ENCODE data around the gene SHISA7.
A peak's percentile ranks its signal among the peaks of the same experiment; 100 is the strongest.
"Not testable (repeated sequence)": the region's sequence is repeated elsewhere in the genome, so short reads cannot be mapped to it uniquely, and the experiment has no call there.

SHISA7 gene

GRCh38 chr19:55409179-55409578 is 33.9 kb downstream of the SHISA7 start:
- not testable (repeated sequence) for FAIRE-seq

DNA sequence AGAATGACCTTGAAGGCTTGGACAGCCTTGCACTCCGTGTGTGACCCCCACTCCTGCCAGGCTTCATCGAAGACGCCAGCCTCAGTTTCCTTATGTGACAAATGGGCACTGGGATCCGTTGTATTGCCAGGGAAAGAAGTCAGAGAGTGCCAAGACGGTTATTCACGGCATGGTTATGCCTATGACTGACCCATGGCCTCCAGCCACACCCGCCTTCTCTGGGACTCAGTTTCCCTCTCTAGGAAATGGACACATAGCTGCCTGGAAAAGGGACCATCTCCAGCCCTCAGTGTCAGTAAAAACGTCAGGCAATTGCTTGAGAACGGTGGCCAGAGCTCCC is 34.6 kb downstream of the SHISA7 start:
- no peak for FAIRE-seq

- peak; percentile 98 for FAIRE-seq
Observed at GRCh38 chr19:55407800-55408532, 35.1 kb downstream of the SHISA7 start.

GRCh38 chr19:55407550-55407799 is 35.6 kb downstream of the SHISA7 start, which contains the start of gene UBE2S:
Gene UBE2S (minus strand): TSS chr19:55407788. CDS start chr19:55407589, 199 bp downstream.
- not testable (repeated sequence) for FAIRE-seq

DNA sequence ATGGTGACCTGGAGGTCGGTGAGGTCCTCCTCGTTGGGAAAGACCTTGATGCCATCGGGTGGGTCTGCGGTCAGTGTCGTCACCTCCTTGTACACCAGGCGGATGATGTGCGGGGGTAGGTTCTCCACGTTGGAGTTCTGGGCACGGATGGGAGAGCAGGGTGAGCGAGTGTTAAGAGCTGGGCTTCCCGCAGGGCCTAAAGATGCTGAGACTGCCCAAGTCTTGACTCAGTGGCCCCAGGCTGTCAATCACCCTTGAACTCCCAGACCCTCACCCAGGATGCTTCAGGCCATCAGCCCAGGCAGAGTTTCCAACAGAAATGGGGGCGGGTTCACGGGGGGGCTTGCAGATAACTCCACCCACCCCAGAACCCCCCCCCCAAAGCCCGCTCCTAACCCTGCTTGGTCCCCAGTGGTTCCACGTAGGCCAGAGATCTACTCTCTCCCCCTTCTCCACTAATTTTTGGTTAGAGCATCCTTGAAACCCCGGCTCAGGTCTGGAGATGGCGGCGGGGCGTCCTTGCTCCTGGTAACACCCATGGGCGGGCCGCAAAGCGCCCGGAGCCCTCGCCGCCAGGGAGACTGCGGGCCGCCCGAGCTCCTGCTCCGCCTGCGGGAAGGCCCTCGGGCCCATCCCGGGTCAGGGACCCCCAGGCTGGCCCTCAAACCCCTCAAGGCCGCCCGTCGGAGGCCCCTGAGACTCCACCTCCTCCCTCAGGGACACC is 36.1 kb downstream of the SHISA7 start:
- FAIRE-seq, result no peak

DNA sequence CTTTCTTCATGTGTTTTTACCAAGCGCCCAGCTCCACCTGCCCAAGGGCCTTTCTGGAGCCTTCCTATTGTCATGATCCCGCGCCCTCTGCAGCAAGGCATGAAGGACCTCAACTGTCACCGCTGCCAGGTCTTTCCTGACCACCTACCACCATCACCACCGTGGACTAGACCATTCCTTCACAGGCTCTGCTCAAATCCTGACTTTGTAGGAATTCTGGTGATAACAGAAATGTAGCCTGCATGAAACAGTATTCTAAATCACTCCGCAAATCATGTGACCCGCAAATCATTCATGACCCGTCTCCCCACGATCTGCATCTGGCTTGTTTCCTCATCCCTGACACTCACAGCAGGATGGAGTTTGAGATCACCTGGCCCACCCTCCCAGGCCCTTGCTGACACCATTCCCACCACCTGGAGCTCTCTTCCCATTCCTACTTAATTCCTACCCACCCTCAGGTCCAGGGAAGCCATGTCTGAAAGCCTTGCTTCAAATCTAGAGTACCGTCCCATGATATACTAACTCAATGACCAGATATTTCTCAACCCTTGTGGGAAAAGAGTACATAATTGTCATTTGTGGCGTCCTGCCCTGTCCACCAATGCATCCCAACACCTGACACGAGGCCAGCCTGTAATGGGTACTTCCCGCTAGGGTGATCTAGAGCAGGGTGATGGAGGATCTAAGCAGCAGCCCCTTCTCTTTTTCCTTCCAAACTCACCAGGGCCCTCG is 36.8 kb downstream of the SHISA7 start:
- no peak for FAIRE-seq

- no peak for FAIRE-seq
Observed at GRCh38 chr19:55405638-55406037, 37.5 kb downstream of the SHISA7 start.

DNA sequence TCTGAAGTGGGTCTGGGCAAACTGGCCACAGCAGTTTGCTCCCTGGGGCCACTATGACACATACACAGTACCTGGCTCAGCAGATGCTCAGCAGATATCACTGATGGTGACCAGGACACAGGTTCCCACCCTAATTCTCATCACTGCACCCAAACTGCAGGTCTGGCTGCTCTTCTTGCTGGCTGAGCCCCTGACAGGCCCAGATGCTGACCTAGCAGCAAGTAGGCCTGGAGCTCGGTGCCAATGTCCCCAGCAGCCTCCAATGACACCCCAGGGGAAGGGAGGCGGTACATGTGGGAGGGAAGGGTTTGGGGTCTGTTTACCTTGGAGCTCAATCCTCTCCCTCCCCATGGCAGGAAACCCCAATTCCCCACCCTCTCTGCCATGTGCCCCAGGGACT is 40.6 kb downstream of the SHISA7 start:
- FAIRE-seq, result no peak

DNA sequence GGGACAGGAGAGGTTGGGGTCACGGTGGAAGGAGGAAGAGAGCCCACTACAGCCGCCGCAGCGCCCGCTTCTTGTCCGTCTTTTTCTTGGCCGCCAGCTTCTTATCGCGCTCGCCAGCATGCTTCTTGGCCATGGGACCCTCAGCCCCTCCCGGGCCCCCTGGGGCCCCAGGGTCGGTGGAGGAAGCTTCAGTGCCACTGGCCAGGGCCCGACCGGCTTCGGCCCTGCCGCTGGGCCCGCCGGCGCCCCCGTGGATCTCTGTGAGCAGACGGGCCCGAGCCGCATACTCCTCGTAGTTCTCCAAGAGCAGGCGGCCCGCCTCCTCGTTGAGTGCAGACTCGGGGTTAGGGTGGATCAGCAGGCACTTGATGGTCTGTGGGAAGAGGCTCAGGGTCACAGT is 41.7 kb downstream of the SHISA7 start:
- FAIRE-seq, result not testable (repeated sequence)

- peak; percentile 95 for FAIRE-seq
Observed at GRCh38 chr19:55400281-55401087, 42.6 kb downstream of the SHISA7 start.

GRCh38 chr19:55398200-55398925 is 44.7 kb downstream of the SHISA7 start:
- peak; percentile 61 for FAIRE-seq

GRCh38 chr19:55392820-55393761 is 50.0 kb downstream of the SHISA7 start:
- FAIRE-seq, result no peak

DNA sequence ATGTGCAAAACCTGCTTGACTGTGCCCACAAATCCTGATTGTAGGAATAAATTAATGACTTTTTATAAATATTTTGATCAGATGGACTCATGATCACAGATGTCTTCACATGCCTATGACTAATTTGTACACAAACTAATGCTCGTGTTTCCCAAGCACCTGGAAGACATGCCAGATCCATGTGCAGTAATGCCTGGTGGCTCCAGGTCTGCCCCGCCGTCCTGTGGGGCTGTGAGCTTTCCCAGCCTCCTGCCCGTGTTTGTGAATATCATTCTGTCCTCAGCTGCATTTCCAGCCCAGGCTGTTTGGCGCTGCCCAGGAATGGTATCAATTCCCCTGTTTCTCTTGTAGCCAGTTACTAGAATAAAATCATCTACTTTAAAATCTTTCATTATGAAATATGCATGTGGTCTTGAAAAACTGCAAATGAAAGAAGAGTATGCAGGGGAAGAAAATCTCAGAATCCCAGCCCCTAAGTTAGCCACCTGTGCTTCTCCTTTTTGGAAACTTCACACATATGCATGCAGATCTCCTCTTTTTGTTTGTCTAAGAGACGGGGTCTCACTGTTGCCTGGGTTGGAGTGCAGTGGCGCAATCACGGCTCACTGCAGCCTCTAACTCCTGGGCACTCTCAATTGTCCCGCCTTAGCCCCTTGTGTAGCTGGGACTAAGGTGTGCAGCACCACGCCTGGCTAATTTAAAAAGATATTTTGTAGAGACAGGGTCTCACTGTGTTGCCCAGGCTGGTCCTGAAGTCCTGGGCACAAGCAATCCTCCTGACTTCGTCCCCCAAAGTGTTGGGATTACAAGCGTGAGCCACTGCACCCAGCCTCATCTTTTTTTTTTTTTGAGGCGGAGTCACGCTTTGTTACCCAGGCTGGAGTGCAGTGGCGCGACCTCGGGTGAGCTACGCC is 51.1 kb downstream of the SHISA7 start:
- FAIRE-seq, result no peak

- FAIRE-seq, result no peak
Observed at GRCh38 chr19:55391191-55391670, 51.9 kb downstream of the SHISA7 start.

DNA sequence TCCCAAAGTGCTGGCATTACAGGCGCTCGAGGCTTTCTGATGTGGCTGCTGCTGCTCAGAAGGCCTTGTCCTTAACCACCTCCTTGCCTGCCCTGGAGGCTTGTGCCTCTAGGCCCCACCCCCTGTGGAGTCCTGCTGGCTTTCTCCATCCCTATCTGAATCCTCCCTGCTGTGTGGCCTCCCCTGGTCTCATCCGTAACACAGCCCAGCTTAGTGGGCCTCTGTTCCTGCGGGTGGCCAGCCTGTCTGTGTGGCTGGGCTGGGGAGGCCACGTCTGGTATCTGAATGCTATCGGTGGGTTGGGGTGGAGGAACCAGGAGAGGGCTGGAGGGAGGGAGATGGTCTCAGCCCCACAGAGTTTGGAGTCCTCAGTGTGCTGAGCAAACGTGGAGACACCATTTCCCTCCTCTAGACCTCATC is 52.6 kb downstream of the SHISA7 start:
- FAIRE-seq, result no peak

- FAIRE-seq, result no peak
Observed at GRCh38 chr19:55389386-55390317, 53.4 kb downstream of the SHISA7 start.

- no peak for FAIRE-seq
Observed at GRCh38 chr19:55387736-55388497, 55.2 kb downstream of the SHISA7 start.

DNA sequence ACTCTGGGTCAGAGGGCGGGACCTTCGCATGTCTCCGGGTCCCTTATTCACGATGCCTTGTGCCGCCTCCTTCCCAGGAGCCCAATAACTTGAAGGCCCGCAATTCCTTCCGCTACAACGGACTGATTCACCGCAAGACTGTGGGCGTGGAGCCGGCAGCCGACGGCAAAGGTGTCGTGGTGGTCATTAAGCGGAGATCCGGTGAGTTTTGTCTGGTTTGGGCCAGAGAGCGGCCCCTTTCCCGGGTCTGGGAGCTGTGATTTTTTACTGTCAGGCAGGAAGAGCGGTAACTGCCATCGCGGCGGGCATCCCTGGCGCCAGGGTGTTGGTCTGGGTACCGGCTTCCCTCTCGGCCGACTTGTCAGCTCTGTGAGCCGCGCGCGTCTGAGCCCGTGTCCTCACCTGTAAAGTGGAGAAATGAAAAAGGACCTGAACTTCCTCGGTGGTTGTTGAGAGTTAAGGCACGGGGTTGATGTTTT is 56.6 kb downstream of the SHISA7 start:
- FAIRE-seq, result no peak
